Measurements from ENCODE around the gene TNS1.
A peak's percentile ranks its signal among the peaks of the same experiment; 100 is the strongest.

TNS1 gene

DNA sequence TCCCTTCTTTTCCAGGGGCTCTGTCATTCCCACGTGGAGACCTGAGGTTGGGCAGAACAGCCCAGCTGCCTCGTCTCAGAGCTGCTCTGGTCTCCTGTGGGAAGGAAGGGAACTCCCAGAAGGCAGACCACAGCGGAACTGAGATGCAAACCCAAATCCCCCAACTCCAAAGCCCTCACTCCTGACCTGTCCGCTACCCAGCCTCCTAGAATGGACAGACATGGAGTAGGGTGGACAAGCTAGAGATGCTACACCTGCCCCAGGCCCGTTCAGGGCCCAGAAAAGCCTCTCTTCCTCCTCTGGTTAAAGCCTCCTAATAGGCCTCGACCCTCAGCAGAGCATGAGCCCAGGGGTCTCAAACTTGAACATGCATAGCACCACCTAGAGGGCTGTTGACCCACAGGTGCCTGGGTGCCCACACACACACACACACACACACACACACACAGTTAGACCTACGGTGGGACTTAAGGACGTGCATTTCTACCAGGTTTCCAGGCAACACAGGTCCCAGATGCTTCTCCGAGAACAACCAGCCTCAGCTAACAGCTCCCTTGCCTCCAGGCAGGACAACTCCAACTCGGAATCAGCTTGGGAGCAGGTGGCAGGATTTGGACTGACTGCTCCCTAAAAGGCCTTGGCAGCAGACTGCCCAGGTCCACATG is 93.5 kb downstream of the TNS1 start:
- no peak for DNase-seq

DNA sequence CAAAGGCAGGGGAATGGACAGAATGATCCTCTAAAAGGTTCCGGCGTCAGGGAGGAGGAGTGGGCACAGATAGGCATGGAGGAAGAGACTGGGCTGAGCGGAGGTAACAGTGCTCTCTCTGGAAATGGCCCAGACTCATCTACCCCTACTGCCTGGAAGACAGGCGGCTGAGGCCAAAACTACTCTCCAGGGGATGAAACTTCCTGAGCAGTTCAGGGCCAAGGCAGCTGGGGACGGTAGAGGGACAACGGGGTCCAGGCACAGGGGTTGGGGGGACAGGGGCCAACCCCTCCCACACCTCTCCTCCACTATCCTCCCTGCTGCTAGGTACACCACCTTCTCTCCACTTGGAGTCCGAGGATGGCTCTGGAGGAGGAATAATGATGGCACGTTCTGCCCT is 94.3 kb downstream of the TNS1 start:
- no peak for DNase-seq

- no peak for DNase-seq
Measured at GRCh38 chr2:217907266-217907665, 95.5 kb downstream of the TNS1 start.

- no peak for DNase-seq
Measured at GRCh38 chr2:217906798-217907197, 96.0 kb downstream of the TNS1 start.

DNA sequence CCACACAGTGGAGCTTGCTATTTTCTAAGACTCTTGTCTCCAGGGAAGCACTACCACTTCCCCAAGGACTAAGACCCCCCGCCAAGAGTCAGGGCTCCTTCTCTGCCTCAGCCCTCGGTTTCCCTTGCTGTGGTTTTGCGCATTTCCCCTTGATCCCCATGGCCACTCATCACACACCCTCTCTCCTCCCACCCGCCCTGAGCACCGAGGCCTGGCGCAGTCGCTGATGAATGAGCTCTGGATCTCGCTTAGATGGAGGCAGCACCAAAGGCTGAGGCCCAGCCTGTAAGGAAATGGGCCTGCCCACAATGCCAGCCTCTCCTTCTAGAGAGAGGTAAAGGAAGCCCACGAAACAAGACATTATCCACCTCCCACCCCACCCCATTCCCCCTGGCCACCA is 96.9 kb downstream of the TNS1 start:
- DNase-seq = no peak

DNA sequence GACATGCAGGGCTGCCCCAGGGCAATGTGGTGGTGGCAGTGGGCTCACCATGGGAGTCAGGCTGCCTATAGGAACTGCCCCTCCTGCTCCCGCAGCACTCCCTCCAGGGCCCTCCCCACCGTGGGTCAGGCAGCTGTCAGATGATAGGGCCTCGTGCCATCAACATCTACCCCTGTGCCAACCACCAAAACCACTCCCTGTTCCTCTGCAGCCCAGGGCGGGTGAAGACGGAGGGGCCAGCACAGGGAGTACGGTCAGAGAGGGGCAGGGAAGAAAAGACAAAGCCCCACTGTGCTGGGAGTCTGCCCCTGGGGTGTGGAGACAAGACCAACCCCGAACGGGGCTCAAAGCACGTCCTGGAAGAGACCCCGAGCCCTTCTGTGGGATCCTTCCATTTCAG is 97.4 kb downstream of the TNS1 start:
- no peak for DNase-seq

DNA sequence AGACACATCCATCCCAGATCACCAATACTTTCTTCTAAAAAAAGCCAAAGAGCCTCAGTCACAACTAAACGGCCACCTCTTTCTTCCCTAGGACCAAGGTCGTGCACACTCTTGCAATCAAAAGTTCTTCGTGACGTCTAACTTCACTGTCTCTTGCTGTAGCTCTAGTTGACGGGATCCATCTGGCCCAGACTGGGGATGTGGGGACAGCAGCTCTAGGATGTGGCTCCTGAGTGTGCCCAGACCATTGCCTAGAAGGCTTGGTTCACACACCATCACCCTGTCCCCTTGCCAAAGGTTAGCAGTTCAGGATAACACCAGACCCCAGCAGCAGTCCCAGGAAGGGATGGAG is 98.2 kb downstream of the TNS1 start:
- DNase-seq = no peak

DNA sequence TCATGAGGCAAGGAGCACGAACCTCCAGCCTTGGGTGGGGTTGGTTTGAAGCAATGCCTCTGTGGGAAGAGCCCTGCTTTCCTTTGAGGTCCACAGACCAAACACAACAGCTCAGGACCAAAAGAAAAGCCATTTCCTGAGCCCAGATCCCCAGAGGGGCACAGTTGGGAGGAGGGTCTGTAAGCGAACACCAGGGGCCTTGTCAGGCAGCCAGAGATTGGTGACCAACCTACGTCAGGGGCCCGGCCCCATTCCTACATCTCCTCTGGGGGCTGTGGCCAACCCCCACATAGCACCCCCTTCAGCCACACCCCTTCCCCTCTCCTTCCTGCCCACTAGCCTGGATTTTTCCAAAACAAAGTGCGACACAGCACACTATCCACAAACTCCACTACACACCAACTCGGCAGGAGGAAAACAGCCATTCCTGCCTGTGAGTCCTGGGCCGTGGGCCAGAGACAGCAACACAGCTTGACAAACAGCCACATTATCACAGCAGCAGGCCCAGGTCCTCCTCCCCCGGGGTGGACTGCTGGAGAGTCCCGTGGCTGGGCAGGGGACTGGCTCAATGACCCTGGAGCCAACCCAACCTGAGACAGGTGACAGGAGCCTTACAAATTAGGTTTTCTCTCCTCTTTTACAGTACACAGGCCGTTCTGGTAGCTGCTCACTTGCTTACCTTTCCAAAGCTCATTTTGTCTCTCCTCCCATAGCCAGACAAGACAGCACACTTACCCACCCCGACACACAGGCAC is 98.8 kb downstream of the TNS1 start:
- DNase-seq = peak; percentile 56

- no peak for DNase-seq
Measured at GRCh38 chr2:217903142-217903858, 99.5 kb downstream of the TNS1 start.

- DNase-seq = peak; percentile 41
Measured at GRCh38 chr2:217902379-217903141, 100.2 kb downstream of the TNS1 start.

DNA sequence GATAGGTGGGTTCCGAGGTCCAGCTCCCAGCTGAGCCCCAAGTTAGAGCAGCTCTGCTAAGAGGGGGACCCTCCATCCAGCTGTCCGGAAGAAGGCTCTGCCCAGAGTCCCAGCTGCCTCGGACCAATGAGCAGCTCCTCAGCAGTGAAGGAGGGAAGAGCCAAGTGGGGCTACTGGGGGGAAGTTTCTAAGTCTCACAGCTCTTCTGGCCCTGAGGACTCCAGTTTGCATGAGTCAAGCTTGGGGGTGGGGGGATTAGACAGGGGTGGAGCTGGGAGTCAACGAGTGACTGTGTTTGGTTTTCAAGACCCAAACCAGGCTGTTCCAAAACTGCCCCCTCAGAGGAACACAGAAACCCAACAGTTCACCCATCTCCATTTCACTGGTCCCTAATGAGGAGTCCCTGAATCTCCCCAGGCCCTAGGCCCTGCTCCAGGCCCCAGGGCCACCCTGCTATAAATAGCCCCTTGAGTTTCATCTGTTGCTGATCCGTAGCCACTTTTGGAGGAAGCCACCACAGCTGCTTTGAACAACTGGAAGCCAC is 100.9 kb downstream of the TNS1 start:
- peak; percentile 83 for DNase-seq

DNA sequence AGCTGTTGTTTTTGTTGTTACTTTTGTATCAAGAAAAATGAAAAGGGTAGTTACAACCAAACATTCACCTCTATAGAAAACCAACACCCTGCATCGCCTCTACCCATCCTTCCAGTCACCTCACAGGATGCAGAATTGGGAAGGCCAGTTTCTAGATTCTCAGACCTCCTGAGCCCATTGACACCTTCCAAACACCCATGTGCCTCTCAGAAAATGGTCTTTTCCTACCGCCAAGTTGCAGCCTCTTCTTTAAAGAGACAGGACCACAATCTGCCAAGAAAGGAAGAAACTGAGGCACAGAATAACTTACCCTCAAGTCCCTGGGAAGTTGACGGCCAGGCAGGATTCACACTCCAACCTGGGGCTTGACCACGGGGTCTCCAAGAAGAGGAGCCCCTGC is 101.4 kb downstream of the TNS1 start:
- DNase-seq = no peak

DNA sequence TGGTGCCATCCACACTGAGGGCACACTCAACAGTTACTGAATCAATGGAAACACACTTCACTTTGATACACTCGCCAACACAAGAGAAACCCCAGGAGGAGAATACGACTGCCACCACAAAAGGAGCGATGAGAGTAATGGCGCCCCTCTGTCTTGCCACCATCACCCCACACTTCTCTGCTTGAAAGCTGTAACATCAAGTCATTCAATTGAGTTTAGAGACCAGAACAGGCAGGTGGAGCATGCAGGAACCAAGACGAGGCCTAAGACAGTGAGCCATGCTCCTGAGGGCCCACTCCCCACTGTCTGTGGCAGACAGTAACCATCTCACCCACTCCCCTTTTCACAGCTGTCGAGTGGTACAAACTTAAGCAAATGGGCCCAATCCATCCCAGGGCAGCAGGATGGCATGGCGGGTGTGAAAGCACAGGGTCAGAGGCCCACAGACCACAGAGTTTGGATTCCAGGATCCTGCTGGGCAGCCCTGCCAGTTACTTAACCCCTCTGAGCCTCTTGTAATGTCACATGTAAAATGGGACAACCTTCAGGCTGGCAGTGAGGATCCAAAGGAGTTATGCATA is 101.9 kb downstream of the TNS1 start:
- DNase-seq = no peak

- DNase-seq = no peak
Measured at GRCh38 chr2:217900010-217900779, 102.6 kb downstream of the TNS1 start.

DNA sequence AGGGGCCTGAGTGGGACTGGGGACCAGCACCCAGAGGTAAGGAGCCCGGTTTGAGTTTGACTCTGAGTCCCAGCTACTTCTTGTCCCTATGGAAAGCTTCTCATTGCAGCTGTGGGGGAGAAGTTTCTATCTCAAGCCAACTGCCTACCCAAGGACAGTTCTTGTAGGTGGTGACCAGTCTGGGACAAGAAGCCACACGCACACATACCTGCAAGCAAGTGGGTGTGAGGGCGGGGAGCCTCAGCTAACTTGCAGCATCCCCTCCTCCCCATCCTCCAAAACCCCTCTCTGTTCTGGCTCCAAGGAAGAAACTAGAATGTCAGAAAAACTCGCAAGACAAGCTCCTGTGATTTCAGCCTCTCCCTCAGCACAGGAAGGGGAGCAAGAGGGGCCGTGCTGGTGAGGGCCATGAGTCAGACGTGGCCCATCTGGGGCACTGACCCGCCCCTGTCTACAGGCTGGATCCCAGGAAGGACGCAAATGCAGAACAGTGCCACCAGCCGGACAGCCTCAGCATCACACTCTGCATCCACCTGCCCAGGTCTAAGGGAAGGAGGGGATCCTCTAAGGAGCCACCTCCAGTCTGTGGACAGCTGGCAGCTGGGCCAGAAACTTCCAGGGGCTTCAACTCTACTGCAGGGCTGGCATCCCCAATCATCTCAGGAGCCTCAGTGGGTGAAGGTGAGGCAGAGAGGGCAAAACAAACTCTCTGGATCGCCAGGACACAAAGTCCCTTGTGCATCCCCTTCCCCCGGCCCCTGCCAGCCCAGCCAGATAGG is 103.4 kb downstream of the TNS1 start:
- DNase-seq = peak; percentile 84

DNA sequence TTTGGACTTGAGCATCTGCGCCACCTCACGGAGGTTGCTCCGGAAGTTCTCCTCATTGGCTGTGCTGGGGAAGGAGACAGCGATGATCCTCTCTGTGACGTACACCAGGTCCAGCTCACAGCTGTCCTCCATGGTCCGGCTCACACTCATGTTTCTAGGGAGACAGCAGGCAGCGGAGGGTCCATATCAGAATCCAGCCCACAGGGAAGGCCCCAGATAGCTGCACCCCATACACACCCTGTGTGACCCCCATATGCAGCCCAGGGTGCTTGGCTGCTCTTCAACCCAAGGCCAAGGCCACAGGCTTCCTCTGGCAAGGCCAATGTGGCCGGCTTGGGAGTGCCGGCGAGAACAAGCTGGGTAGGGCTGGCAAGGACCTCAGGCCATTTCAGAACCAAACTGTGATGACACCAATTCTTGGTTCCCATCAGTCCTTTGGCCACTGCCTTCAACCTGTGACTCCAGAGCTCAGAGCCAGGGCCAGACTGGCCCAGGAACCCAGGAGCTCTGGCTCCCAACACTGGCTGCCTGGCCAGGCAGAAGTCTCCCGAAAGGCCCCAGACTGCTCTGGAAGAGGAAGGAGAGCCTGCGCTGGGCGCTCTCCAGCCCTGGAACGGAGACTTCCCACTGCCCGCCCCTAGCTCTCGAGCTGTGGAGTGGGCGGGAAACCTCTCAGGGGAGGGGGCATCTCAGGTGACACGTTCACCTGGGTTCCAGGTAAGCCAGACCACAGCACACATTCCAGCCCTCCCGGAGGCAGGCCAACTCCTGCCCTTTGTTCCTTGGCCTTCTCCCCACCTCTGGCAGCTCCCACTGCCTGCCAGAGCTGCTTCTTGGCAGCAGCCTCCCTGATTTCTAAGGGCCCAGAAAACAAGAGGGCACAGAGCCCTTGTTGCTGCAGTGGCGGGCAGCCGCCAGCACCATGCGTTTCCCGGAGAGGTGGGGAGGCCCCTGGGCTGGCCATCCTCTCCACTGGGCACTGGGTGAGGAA is 104.7 kb downstream of the TNS1 start:
- no peak for DNase-seq

- DNase-seq = no peak
Measured at GRCh38 chr2:217897091-217897715, 105.6 kb downstream of the TNS1 start.

DNA sequence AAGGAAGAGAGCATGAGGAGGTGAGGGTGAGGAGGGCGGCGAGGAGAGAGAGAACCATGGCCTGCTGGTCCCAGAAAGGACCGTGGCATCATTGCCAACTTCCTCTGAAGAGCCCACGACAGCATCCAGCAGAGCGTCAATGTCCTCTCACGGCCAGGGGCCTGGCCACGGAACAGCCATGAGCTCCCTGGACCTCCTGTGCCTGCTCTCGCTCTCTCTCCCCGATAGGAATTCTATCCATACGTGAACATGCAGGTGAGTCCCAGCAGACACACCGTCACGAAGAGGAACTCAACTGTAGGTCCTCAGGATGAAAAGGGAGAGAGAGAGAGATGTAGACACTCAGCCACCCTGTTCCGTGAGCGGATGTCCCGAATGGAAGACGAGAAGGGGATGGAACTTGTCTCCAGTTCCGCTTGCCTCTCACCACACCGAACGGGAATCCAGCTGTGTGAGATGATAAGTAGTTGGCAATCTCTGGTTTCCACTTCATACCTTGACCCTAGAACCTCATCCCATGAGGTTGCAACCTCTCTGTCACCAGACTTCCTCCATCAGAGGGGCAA is 107.6 kb downstream of the TNS1 start:
- no peak for DNase-seq

- no peak for DNase-seq
Measured at GRCh38 chr2:217893440-217893839, 109.4 kb downstream of the TNS1 start.
